Endothelial cell of umbilical vein (primary cell): ENCODE measurements around the gene FAM13C. TPM values are rescaled to one million over a fixed set of nuclear protein-coding genes. Genes with fewer than 3 reads are reported as not detected.

ENCODE experiments used
- BruUV-seq: library from RNA; stranded (reverse); fragments of 400-500 nt; replicated peaks from 2 replicates; lab custom pipeline; 2021; lab: Mats Ljungman, UMichigan
- CTCF ChIA-PET: fragments of 300-600, 350-600 bp; sonication (Branson Sonifier 250); formaldehyde crosslinking; loops from one replicate; lab custom pipeline; 2021; ENCODE audit warnings: antibody characterized with exemption, inconsistent platforms; lab: Charles Lee
- POLR2A ChIA-PET: fragments of 300-600, 350-600 bp; sonication (Branson Sonifier 250); formaldehyde crosslinking; loops from one replicate; lab custom pipeline; 2021; ENCODE audit warnings: antibody characterized with exemption, inconsistent platforms; lab: Charles Lee
- DNase-seq: peaks from one replicate; pipeline ENCODE4 v3.0.0-alpha.2; 2011; ENCODE audit warnings: low read depth, low spot score
- FAIRE-seq: peaks from 2 replicates; lab custom pipeline; 2011; peaks lifted over from hg19 to GRCh38; lab: Jason Lieb, UNC
- H2AFZ ChIP-seq: 2 replicates; pipeline ENCODE4 v1.6.0; 2012; ENCODE audit warnings: low read depth, low read length, control low read depth, inconsistent platforms
- H3K27ac ChIP-seq: 2 replicates; pipeline ENCODE4 v1.5.1; 2011; ENCODE audit warnings: low read depth, mild to moderate bottlenecking, control low read depth, low read length, moderate library complexity; ENCODE audit not compliant: insufficient read depth
- H3K27me3 ChIP-seq, 2 experiments: 2 replicates each; pipeline versions ENCODE4 v1.6.0 to v1.6.1; 2011; ENCODE audit warnings: low read length in 2 of 2, mixed read lengths in 1 of 2; ENCODE audit not compliant: control insufficient read depth in 2 of 2, insufficient read depth in 2 of 2
- H3K36me3 ChIP-seq, 2 experiments: 2 replicates in 1 of 2; 3 replicates in 1 of 2; pipeline ENCODE4 v1.5.1; 2011; ENCODE audit warnings: low read length in 2 of 2, mild to moderate bottlenecking in 1 of 2, moderate library complexity in 1 of 2; ENCODE audit not compliant: control insufficient read depth in 2 of 2, insufficient read depth in 2 of 2; ENCODE audit errors: extremely low read depth in 1 of 2
- H3K4me1 ChIP-seq: 3 replicates; pipeline ENCODE4 v1.5.1; 2011; ENCODE audit warnings: mild to moderate bottlenecking, low read length; ENCODE audit not compliant: control insufficient read depth, insufficient read depth; ENCODE audit errors: extremely low read depth
- H3K4me2 ChIP-seq: 2 replicates; pipeline ENCODE4 v1.6.1; 2011; ENCODE audit warnings: low read length, control low read depth, mixed read lengths; ENCODE audit not compliant: insufficient read depth
- H3K4me3 ChIP-seq, 3 experiments: fragments of 200-600 bp in 1 of 3; sonication (generic), shearing (Covaris generic) in 1 of 3; replicated peaks in 1 of 3; 2 replicates each; pipeline ENCODE4 v1.5.1; 2011 to 2016; ENCODE audit warnings: control low read depth in 3 of 3, low read length in 3 of 3, mild to moderate bottlenecking in 2 of 3, inconsistent platforms in 1 of 3, low read depth in 1 of 3, moderate library complexity in 1 of 3; ENCODE audit not compliant: insufficient read depth in 1 of 3
- H3K79me2 ChIP-seq: 2 replicates; pipeline ENCODE4 v1.6.0; 2012; ENCODE audit warnings: low read length, inconsistent platforms; ENCODE audit not compliant: control insufficient read depth, insufficient read depth
- H3K9ac ChIP-seq: replicated peaks from 2 replicates; pipeline ENCODE3; 2011; ENCODE audit warnings: low read length, control low read depth; ENCODE audit not compliant: insufficient read depth; ENCODE audit errors: extremely low read depth
- H3K9me1 ChIP-seq: replicated peaks from 3 replicates; pipeline ENCODE4 v1.6.0; 2011; ENCODE audit warnings: mild to moderate bottlenecking, low read length; ENCODE audit not compliant: control insufficient read depth, insufficient read depth; ENCODE audit errors: extremely low read depth
- H3K9me3 ChIP-seq: replicated peaks from 2 replicates; pipeline ENCODE4 v1.5.1; 2012; ENCODE audit warnings: low read length, inconsistent platforms; ENCODE audit not compliant: control insufficient read depth, insufficient read depth
- H4K20me1 ChIP-seq: replicated peaks from 2 replicates; pipeline ENCODE3; 2011; ENCODE audit warnings: mild to moderate bottlenecking, low read length; ENCODE audit not compliant: control insufficient read depth, insufficient read depth; ENCODE audit errors: extremely low read depth
- CTCF ChIP-seq, 2 donors: IDR thresholded peaks; 1 replicate in 1 of 2; 2 replicates in 1 of 2; pipeline ENCODE4 v1.5.1; 2011; ENCODE audit warnings: low read length in 2 of 2, mild to moderate bottlenecking in 2 of 2, moderate library complexity in 2 of 2, control low read depth in 1 of 2, inconsistent platforms in 1 of 2, low read depth in 1 of 2; ENCODE audit not compliant: insufficient read depth in 1 of 2; ENCODE audit errors: extremely low read depth in 1 of 2
- EZH2 ChIP-seq: IDR thresholded peaks from 2 replicates; pipeline ENCODE4 v1.6.1; 2012; ENCODE audit warnings: borderline replicate concordance, low read depth, mild to moderate bottlenecking, moderate library complexity, low read length, inconsistent platforms; ENCODE audit not compliant: severe bottlenecking
- FOS ChIP-seq: IDR thresholded peaks from 2 replicates; pipeline ENCODE4 v1.6.1; 2011; ENCODE audit warnings: mild to moderate bottlenecking, low read length, moderate library complexity, borderline replicate concordance; ENCODE audit not compliant: insufficient read depth
- GATA2 ChIP-seq: IDR thresholded peaks from 2 replicates; pipeline ENCODE4 v1.7.0; 2011; ENCODE audit warnings: low read depth, mild to moderate bottlenecking, moderate library complexity, mixed read lengths, low read length; ENCODE audit not compliant: insufficient read length, insufficient read depth
- MYC ChIP-seq: IDR thresholded peaks from one replicate; pipeline ENCODE4 v1.6.1; 2011; ENCODE audit warnings: mild to moderate bottlenecking, low read depth, low read length
- POLR2A ChIP-seq: IDR thresholded peaks from 2 replicates; pipeline ENCODE4 v1.6.1; 2012; ENCODE audit warnings: low read depth, mild to moderate bottlenecking, control low read depth, low read length
- POLR2AphosphoS5 ChIP-seq: IDR thresholded peaks from 2 replicates; pipeline ENCODE4 v1.6.1; 2012; ENCODE audit warnings: low read depth, mild to moderate bottlenecking, control low read depth, low read length, moderate library complexity; ENCODE audit not compliant: insufficient read depth
- dilution Hi-C: fragments of 300-500 bp; cut with MboI; formaldehyde crosslinking; loops from one replicate; pipeline ENCODE4 v1.15.0; 2019; ENCODE audit warnings: low sequenced_read_pairs; ENCODE audit not compliant: extremely low pct_ligation_motif_present
- intact Hi-C: fragments of 100-400 bp; cut with micrococcal nuclease; formaldehyde crosslinking; loops from one replicate; pipeline ENCODE4 v1.10.0; 2022
- polyA plus RNA-seq, 4 experiments: library from polyadenylated mRNA; depleted of rRNA in 3 of 4; stranded (reverse) in 3 of 4; unstranded in 1 of 4; fragments of >200 nt; gene quantifications; 2 replicates each; pipeline versions ENCODE4 v1.2.1 to v1.2.3, GENCODE V29; 2011 to 2012; ENCODE audit warnings: missing spikeins in 1 of 4
- total RNA-seq: library from RNA; stranded (reverse); gene quantifications from 2 replicates; pipeline ENCODE4 v1.2.3, GENCODE V29; 2021

FAM13C gene
- total and polyA plus RNA-seq, 2 donors (not counting 3 experiments of a cell fraction or from before 2014, with no cell fraction given): 0.03 TPM; not detected in 1

DNA sequence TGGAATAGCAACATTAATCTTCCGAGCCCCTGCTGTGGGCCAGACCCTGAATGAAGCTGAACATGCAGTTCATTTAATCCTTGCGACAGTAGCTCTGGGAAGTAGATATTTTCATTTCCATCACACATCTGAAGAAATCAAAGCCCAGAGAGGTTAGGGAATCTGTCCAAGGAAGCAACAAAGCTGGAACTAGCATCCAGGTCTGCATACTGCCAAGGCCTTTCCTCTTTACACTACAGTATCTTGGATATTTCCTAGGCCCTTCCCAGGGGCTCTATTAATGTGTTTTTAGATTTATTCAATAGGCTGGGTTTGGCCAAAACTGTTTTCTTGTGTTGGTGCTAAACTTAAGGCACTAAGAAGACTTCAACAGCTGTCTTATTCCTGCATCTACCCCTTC lies 48.1 kb downstream of the FAM13C start:
- Histone ChIP-seq H3K4me1 (no peaks in the 10 kb centered on the region), H3K9me3 (no peaks in the 10 kb centered on the region), H3K79me2 (no peaks in the 10 kb centered on the region), H3K36me3 (no peaks in the 10 kb centered on the region), H3K27me3 (no peaks in the 10 kb centered on the region), H3K4me2 (no peak overlapping the region), H3K9ac (no peak overlapping the region), H3K27ac (no peak overlapping the region), H2AFZ (no peak overlapping the region), H3K9me1 (no peaks in the 10 kb centered on the region), H3K4me3 (no peak overlapping the region), H4K20me1 (no peaks in the 10 kb centered on the region)
- dilution Hi-C loops (no loop called here), intact Hi-C loops (no loop called here)
- TF ChIP-seq POLR2AphosphoS5 (no peak), MYC (no peak), EZH2 (no peak)
- FAIRE-seq: no peak
- POLR2A ChIA-PET: no interaction called here
- CTCF ChIA-PET: no interaction called here
- no TSS peak for BruUV-seq
- no peak for DNase-seq

DNA sequence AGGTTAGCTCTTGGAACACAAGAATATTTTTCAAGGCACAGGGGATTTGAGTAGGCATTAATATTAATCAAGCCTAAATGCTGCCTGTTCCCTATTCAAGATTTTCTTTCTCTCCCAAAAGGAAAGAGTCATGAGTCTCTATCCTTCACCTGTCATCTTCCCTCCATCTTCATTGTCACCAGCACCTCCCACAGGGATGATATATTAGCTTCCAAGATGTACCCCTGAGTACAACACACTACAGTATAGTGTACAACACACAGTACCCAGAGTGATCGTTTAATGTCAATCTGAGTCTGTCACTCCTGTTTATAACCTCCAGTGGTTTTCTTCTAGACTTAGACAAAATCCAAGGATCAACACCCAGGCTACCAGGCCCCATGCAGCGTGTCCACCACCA lies 50.1 kb downstream of the FAM13C start:
- Histone ChIP-seq H3K79me2 (no peaks in the 10 kb centered on the region), H3K4me2 (no peak overlapping the region), H3K9me3 (no peaks in the 10 kb centered on the region), H3K27ac (no peak overlapping the region), H3K4me3 (no peak overlapping the region), H3K9me1 (no peaks in the 10 kb centered on the region), H3K4me1 (no peaks in the 10 kb centered on the region), H4K20me1 (no peaks in the 10 kb centered on the region), H3K27me3 (no peaks in the 10 kb centered on the region), H3K36me3 (no peaks in the 10 kb centered on the region), H3K9ac (no peak overlapping the region), H2AFZ (no peak overlapping the region)
- ChIA-PET CTCF (no interaction called here), POLR2A (no interaction called here)
- dilution Hi-C loops (no loop called here), intact Hi-C loops (no loop called here)
- FAIRE-seq (no peak), DNase-seq (no peak)
- no TSS peak for BruUV-seq
- TF ChIP-seq FOS (no peak), MYC (no peak), POLR2AphosphoS5 (no peak), POLR2A (no peak), GATA2 (no peak), CTCF (IDR thresholded peaks at IDR 0.05; ENCODE audit: extremely low read depth in 1 of 2, insufficient read depth in 1 of 2, low read depth in 1 of 2, low read length in 2 of 2) (no peak), EZH2 (no peak)
